ENCODE data around the gene OVOL1.

Gene OVOL1

DNA sequence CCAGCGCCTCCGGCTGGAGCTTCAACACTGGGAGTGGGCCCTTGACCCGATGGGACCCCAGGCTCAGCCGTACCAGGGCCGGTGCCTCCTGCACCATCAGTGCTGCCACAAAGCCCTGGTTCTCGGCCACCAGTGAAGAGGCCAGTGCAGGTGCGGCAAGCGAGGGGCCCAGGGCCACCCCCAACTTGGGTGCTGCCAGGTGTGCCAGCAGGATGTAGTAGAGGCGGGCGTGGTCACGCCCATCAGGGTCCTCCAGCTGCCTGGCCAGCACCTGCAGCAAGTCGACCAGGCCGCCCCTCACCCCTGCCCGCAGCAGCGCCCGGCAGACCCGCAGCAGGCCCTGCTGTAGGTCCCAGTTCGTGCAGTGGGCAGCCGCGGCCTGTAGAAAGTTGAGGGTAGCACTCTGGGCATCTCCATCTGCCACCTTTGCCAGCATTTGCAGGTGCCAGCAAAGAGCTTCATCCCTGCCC, 8.4 kb upstream of the OVOL1 start:
- no peak for DNase-seq

- DNase-seq, result no peak
These were observed 7.8 kb upstream of the OVOL1 start for GRCh38 chr11:65778901-65779668.

DNA sequence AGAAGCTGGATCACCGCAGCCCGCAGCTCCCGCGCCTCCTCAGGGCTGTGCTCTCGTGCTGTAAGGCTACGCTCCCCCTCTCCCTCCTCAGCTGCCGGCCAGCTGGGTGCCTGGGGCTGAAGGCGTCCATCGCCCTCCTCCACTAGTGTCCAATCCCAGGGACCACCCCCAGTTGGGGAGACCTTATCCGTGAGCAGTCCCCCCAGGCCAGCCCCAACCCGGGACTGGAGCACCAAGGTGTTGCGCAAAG, 7.3 kb upstream of the OVOL1 start:
- no peak for DNase-seq

DNA sequence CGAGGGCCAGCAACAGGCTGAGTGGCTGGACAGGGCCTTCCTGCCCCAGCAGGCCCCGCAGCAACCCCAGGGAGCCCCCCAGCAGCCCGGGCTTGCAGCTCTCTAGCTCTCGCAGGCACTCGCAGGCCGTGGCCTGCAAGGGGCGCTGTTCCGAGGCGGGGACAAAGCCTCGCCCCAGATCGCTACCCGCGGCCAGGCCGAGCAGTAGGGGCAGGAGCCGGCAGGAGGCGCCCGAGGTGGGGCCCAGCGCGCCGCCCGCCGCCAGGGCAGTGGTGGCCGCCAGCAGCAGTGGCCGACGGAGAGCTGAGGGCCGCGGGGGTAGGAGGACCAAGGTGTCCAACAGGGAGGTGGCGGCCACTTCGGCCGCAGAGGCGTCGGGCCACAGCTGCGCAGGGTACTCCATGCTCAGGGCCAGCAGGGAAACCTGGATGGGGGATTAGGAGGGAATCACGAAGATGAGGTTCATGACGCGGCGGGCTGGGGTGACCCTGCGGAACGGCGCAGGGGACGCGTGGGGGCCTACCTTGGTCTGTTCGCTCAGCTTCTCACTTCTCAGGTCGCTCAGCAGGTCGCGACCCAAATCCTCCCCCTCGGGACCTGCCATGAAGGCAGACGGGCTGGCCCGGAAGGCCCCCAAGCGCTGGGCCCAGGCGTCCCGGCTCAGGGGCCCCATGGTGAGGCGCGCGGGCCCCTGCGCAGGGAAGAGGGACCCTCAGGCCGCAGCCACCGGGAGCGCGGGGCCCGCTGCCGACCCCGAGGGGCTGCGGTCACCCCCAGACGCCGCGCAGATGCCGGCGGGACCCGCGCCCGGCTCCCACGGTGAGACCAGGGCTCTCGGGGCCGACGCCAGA, 6.7 kb upstream of the OVOL1 start:
- peak; percentile 48 to 80 for DNase-seq

- no peak for DNase-seq
These were observed 6.1 kb upstream of the OVOL1 start, which contains the start of gene AP5B1 for GRCh38 chr11:65780770-65781151. AP5B1 (minus strand) TSS chr11:65780976; CDS start chr11:65780591, 385 bp downstream.

- DNase-seq, result no peak
These were observed 5.5 kb upstream of the OVOL1 start for GRCh38 chr11:65781152-65781961.

GRCh38 chr11:65781962-65782815, 4.7 kb upstream of the OVOL1 start:
- DNase-seq, result no peak

GRCh38 chr11:65782816-65783228, 4.0 kb upstream of the OVOL1 start:
- no peak for DNase-seq

- DNase-seq, result no peak
These were observed 1.4 kb upstream of the OVOL1 start for GRCh38 chr11:65785319-65786007.

GRCh38 chr11:65786008-65786785, 666 bp upstream of the OVOL1 start:
- DNase-seq, result no peak

GRCh38 chr11:65787649-65788622, 1.1 kb downstream of the OVOL1 start:
- DNase-seq, result no peak

- DNase-seq, result no peak
These were observed 2.0 kb downstream of the OVOL1 start for GRCh38 chr11:65788821-65789220.

GRCh38 chr11:65789230-65790103, 2.6 kb downstream of the OVOL1 start:
- DNase-seq, result no peak

- no peak for DNase-seq
These were observed 3.4 kb downstream of the OVOL1 start for GRCh38 chr11:65790104-65790901.

DNA sequence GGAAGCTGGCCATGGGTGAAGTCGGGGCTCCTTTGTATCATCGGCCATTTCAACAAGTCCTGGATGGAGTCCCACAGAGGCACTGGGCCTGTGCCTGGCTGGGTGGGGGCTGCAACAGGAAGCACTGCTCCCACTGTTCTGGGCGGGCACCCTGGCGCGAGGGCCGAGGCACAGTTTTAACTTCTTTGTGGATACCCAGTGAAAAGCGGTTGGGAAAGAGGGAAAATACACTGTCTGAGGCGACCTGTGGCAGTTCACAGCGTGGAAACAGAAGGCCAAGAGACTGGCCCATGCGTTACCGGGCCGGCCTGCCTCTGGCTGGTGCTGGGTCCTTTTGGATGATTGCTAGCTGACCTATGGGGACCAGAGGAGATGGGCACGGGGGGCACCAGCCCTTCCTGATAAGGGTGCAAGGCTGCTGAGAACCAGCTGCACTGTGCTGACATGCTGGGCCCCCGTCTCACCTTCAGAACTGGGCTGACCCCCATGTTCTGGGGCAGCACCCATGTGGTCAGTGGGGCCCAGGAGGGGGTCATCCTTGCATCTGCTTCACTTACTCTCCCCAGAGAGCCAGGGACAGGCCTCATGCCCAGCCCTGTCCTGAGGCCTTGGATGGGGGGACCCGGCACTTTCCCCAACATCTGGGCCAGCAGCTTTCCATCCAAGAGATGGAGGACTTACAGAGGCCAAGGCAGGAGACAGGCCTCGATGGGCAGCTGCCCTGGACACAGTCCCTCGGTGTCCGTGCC, 4.2 kb downstream of the OVOL1 start:
- DNase-seq, result no peak

GRCh38 chr11:65791719-65792213, 4.9 kb downstream of the OVOL1 start:
- DNase-seq, result no peak

- no peak for DNase-seq
These were observed 5.6 kb downstream of the OVOL1 start for GRCh38 chr11:65792456-65792855.
